Kidney (tissue), 14 donors: ENCODE measurements around the gene RPP38. TPM values are rescaled to one million over a fixed set of nuclear protein-coding genes. Genes with fewer than 3 reads are reported as not detected.

Experiments
- DNase-seq, 5 donors: peaks; one replicate each; pipeline ENCODE4 v3.0.0-alpha.2; 2013 to 2020
- FAIRE-seq: peaks from 2 replicates; lab custom pipeline; 2012; peaks lifted over from hg19 to GRCh38; lab: Jason Lieb, UNC
- H3K27ac ChIP-seq, 2 donors: one replicate each; pipeline ENCODE4 v1.7.0; 2013; ENCODE audit warnings: low read depth in 2 of 2, low read length in 2 of 2, inconsistent platforms in 1 of 2
- H3K27me3 ChIP-seq: one replicate; pipeline ENCODE4 v1.7.1; 2013; ENCODE audit warnings: low read length, inconsistent platforms; ENCODE audit not compliant: control insufficient read depth, insufficient read depth
- H3K36me3 ChIP-seq, 3 donors: one replicate each; pipeline versions ENCODE4 v1.7.0 to v1.7.1; 2013; ENCODE audit warnings: low read length in 3 of 3, control low read depth in 1 of 3, inconsistent platforms in 1 of 3; ENCODE audit not compliant: insufficient read depth in 3 of 3, control insufficient read depth in 2 of 3
- H3K4me1 ChIP-seq, 3 donors: one replicate each; pipeline versions ENCODE4 v1.7.0 to v1.7.1; 2013; ENCODE audit warnings: low read length in 3 of 3, inconsistent platforms in 1 of 3, low read depth in 1 of 3; ENCODE audit not compliant: control insufficient read depth in 2 of 3, insufficient read depth in 2 of 3
- H3K4me3 ChIP-seq, 3 donors: one replicate each; pipeline versions ENCODE4 v1.7.0 to v1.8.1; 2013; ENCODE audit warnings: low read length in 3 of 3, control low read depth in 1 of 3, inconsistent platforms in 1 of 3
- H3K9ac ChIP-seq, 3 donors: one replicate each; pipeline versions ENCODE4 v1.7.0 to v1.7.1; 2013; ENCODE audit warnings: low read length in 3 of 3, control low read depth in 1 of 3, inconsistent platforms in 1 of 3
- H3K9me3 ChIP-seq, 3 donors: one replicate each; pipeline versions ENCODE4 v1.7.0 to v1.7.1; 2013; ENCODE audit warnings: low read length in 3 of 3, control low read depth in 1 of 3, inconsistent platforms in 1 of 3; ENCODE audit not compliant: control insufficient read depth in 2 of 3, insufficient read depth in 1 of 3
- CTCF ChIP-seq: IDR thresholded peaks from 3 replicates; pipeline ENCODE4 v1.5.1; 2012; ENCODE audit warnings: mild to moderate bottlenecking, moderate library complexity, borderline replicate concordance; ENCODE audit not compliant: insufficient read depth; ENCODE audit errors: extremely low read depth
- intact Hi-C: fragments of 100-400 bp; cut with DNase I; formaldehyde crosslinking; loops from one replicate; pipeline ENCODE4 v1.11.1; 2022
- polyA plus RNA-seq: library from polyadenylated mRNA; stranded (reverse); fragments of 350-450 nt; fragmentation: Illumina TruSeq; extraction: RNeasy Lipid Tissue Mini Kit (QIAGEN cat#74804); gene quantifications from one replicate; pipeline ENCODE4 v1.2.3, GENCODE V29; 2014; ENCODE audit warnings: low read depth, low replicate concordance; ENCODE audit not compliant: insufficient read depth
- total RNA-seq: library from RNA; stranded (reverse); fragmentation: NEBNext Ultra II Directional; extraction: Animal tissue kit (Norgen Biotek cat#: 25700); gene quantifications from one replicate; pipeline ENCODE4 v1.2.1, GENCODE V29; 2021
- donor health status: control.
- donor health status: control.
- donor health status: control.
- donor health status: control.
- donor health status: control.
- donor health status: DM: yes; HTN: yes; CAD: no.
- donor health status: Normal renal cell carcinoma (clear cell type).

RPP38 gene
- total and polyA plus RNA-seq, 2 donors from 2014 or later = 18.1 to 20.1 TPM

GRCh38 chr10:15053061-15053460, 44.1 kb upstream of the RPP38 start:
- intact Hi-C loops = no loop called here

GRCh38 chr10:15058689-15059088, 38.5 kb upstream of the RPP38 start:
- intact Hi-C loops = no loop called here
- no peak for TF ChIP-seq CTCF
- Histone ChIP-seq H3K36me3 (no peaks in the 10 kb centered on the region), H3K9ac (no peak overlapping the region), H3K4me3 (no peak overlapping the region), H3K9me3 (peaks cover 0 to 3% (median 0%) of the 10 kb centered on the region in 3 donors), H3K27me3 (no peaks in the 10 kb centered on the region), H3K4me1 (no peaks in the 10 kb centered on the region), H3K27ac (no peak overlapping the region)
- no peak for FAIRE-seq
- no peak for DNase-seq

More at GRCh38 chr10:15053061-15053460, 44.1 kb upstream of the RPP38 start:
- H3K4me3 ChIP-seq = no peak overlapping the region
- H3K27ac ChIP-seq = no peak overlapping the region
- DNase-seq (no peak), FAIRE-seq (no peak)
- no peak overlapping the region for H3K9ac ChIP-seq
- H3K36me3 ChIP-seq = no peaks in the 10 kb centered on the region
- H3K27me3 ChIP-seq = no peaks in the 10 kb centered on the region
- no peak for TF ChIP-seq CTCF
- peaks cover 0 to 3% (median 0%) of the 10 kb centered on the region in 3 donors for H3K9me3 ChIP-seq
- H3K4me1 ChIP-seq = no peaks in the 10 kb centered on the region

GRCh38 chr10:15059914-15060313, 37.2 kb upstream of the RPP38 start:
- Histone ChIP-seq H3K4me1 (no peaks in the 10 kb centered on the region), H3K9ac (no peak overlapping the region), H3K36me3 (no peaks in the 10 kb centered on the region), H3K27me3 (no peaks in the 10 kb centered on the region), H3K9me3 (peaks cover 0 to under 1% (median 0%) of the 10 kb centered on the region in 3 donors), H3K4me3 (no peak overlapping the region), H3K27ac (no peak overlapping the region)
- DNase-seq (no peak), FAIRE-seq (no peak)
- intact Hi-C loops = no loop called here
- TF ChIP-seq CTCF = no peak

- H3K4me1 ChIP-seq = no peaks in the 10 kb centered on the region
- H3K27ac ChIP-seq = no peak overlapping the region
- no peak overlapping the region for H3K9ac ChIP-seq
- TF ChIP-seq CTCF = no peak
- FAIRE-seq = no peak
- no peak overlapping the region for H3K4me3 ChIP-seq
- no peak for DNase-seq
- intact Hi-C loops = no loop called here
- peaks cover 0 to 8% (median 0%) of the 10 kb centered on the region in 3 donors for H3K9me3 ChIP-seq
- no peaks in the 10 kb centered on the region for H3K27me3 ChIP-seq
- H3K36me3 ChIP-seq = no peaks in the 10 kb centered on the region
These were observed 36.5 kb upstream of the RPP38 start for GRCh38 chr10:15060638-15061037.
